B cell (primary cell): Measurements from ENCODE around the gene CENPP. TPM values are rescaled to one million over a fixed set of nuclear protein-coding genes. Genes with fewer than 3 reads are reported as not detected.

Source experiments
- ATAC-seq: fragments of 200-7000 bp; cut with Tn5 transposase; one replicate; pipeline ENCODE4 v1.10.0; 2021; ENCODE audit warnings: low read depth, mild to moderate bottlenecking, moderate number of reproducible peaks, moderate library complexity
- CTCF ChIA-PET: fragments of 350-600 bp; sonication (Branson Sonifier 250); formaldehyde crosslinking; loops from one replicate; lab custom pipeline; 2021; ENCODE audit warnings: antibody characterized with exemption, inconsistent platforms; lab: Charles Lee
- POLR2A ChIA-PET: fragments of 350-600 bp; sonication (Branson Sonifier 250); formaldehyde crosslinking; loops from one replicate; lab custom pipeline; 2021; ENCODE audit warnings: antibody characterized with exemption; lab: Charles Lee
- DNase-seq: peaks from one replicate; pipeline ENCODE4 v3.0.0; 2013
- H2AFZ ChIP-seq: 2 replicates; pipeline ENCODE4 v1.6.1; 2012; ENCODE audit warnings: mild to moderate bottlenecking, low read depth, low read length; ENCODE audit not compliant: insufficient read depth, poor library complexity, severe bottlenecking
- H3K27ac ChIP-seq, 2 donors: 1 replicate in 1 of 2; 2 replicates in 1 of 2; pipeline ENCODE4 v1.5.1; 2012 to 2013; ENCODE audit warnings: low read length in 2 of 2, mild to moderate bottlenecking in 2 of 2, moderate library complexity in 1 of 2
- H3K27me3 ChIP-seq, 4 experiments: fragments of 200-600 bp in 1 of 4; sonication (generic) in 1 of 4; replicated peaks in 1 of 4; 1 replicate in 2 of 4; 2 replicates in 2 of 4; pipeline versions ENCODE4 v1.6.1 to v1.7.0; 2013 to 2016; ENCODE audit warnings: low read length in 3 of 4, mild to moderate bottlenecking in 2 of 4, mixed read lengths in 1 of 4, moderate library complexity in 1 of 4; ENCODE audit not compliant: insufficient read depth in 4 of 4, control insufficient read depth in 3 of 4; ENCODE audit errors: control extremely low read depth in 1 of 4
- H3K36me3 ChIP-seq, 2 experiments: replicated peaks in 1 of 2; 1 replicate in 1 of 2; 2 replicates in 1 of 2; pipeline versions ENCODE4 v1.6.1 to v1.7.1; 2013; ENCODE audit warnings: low read length in 1 of 2; ENCODE audit not compliant: insufficient read depth in 2 of 2, control insufficient read depth in 1 of 2; ENCODE audit errors: control extremely low read depth in 1 of 2, extremely low read depth in 1 of 2
- H3K4me1 ChIP-seq, 2 donors: fragments of 200-600 bp in 1 of 2; sonication (generic) in 1 of 2; 1 replicate in 1 of 2; 2 replicates in 1 of 2; pipeline versions ENCODE4 v1.5.1 to v1.6.1; 2013 to 2017; ENCODE audit warnings: low read length in 2 of 2; ENCODE audit not compliant: control insufficient read depth in 2 of 2, insufficient read depth in 2 of 2
- H3K4me2 ChIP-seq: replicated peaks from 2 replicates; pipeline ENCODE3; 2012; ENCODE audit warnings: mild to moderate bottlenecking, low read depth, low read length; ENCODE audit not compliant: poor library complexity, severe bottlenecking
- H3K4me3 ChIP-seq, 5 experiments: fragments of 200-600 bp in 1 of 5; sonication (generic) in 1 of 5; 1 replicate in 3 of 5; 2 replicates in 2 of 5; pipeline versions ENCODE4 v1.5.1 to v1.7.0; 2011 to 2016; ENCODE audit warnings: low read length in 4 of 5, mild to moderate bottlenecking in 4 of 5, low read depth in 2 of 5, control low read depth in 1 of 5, moderate library complexity in 1 of 5; ENCODE audit not compliant: insufficient read depth in 1 of 5; ENCODE audit errors: control extremely low read depth in 1 of 5, extremely low read depth in 1 of 5
- H3K79me2 ChIP-seq: fragments of 200-600 bp; sonication (generic); one replicate; pipeline ENCODE4 v1.6.0; 2016; ENCODE audit warnings: low read length; ENCODE audit not compliant: control insufficient read depth, insufficient read depth
- H3K9ac ChIP-seq: fragments of 200-600 bp; sonication (generic); 2 replicates; pipeline ENCODE4 v1.6.1; 2017; ENCODE audit warnings: mild to moderate bottlenecking, low read length, moderate library complexity
- H3K9me3 ChIP-seq, 3 donors: one replicate each; pipeline versions ENCODE4 v1.6.1 to v1.7.1; 2013; ENCODE audit warnings: low read length in 2 of 3; ENCODE audit not compliant: control insufficient read depth in 2 of 3, insufficient read depth in 1 of 3; ENCODE audit errors: control extremely low read depth in 1 of 3
- H4K20me1 ChIP-seq: 2 replicates; pipeline ENCODE4 v1.6.0; 2012; ENCODE audit warnings: mild to moderate bottlenecking, low read length; ENCODE audit not compliant: insufficient read depth, control insufficient read depth, poor library complexity, severe bottlenecking
- H3K27ac Mint-ChIP-seq: one replicate; pipeline ENCODE4 v1.8.0; 2021; ENCODE audit warnings: mixed read lengths
- H3K27me3 Mint-ChIP-seq: one replicate; pipeline ENCODE4 v1.8.0; 2021; ENCODE audit warnings: mixed read lengths
- H3K4me1 Mint-ChIP-seq: one replicate; pipeline ENCODE4 v1.8.0; 2021; ENCODE audit warnings: mixed read lengths
- H3K4me3 Mint-ChIP-seq: one replicate; pipeline ENCODE4 v1.8.0; 2021; ENCODE audit warnings: mixed read lengths
- H3K9me3 Mint-ChIP-seq: one replicate; pipeline ENCODE4 v1.8.0; 2022; ENCODE audit warnings: mixed read lengths; ENCODE audit not compliant: insufficient read depth
- EZH2 ChIP-seq: IDR thresholded peaks from 2 replicates; pipeline ENCODE4 v1.6.1; 2012; ENCODE audit warnings: borderline replicate concordance, low read depth, mild to moderate bottlenecking, moderate library complexity, low read length; ENCODE audit not compliant: insufficient read depth, poor library complexity, severe bottlenecking
- WGBS: methylation state at CpG from one replicate; pipeline ENCODE4 v1.1.5; 2013; ENCODE audit warnings: missing lambda C conversion rate; ENCODE audit not compliant: insufficient coverage; 5-methylcytosine and 5-hydroxymethylcytosine counted together
- intact Hi-C: fragments of 100-400 bp; cut with micrococcal nuclease; formaldehyde crosslinking; loops from one replicate; pipeline ENCODE4 v1.10.0; 2022
- polyA plus RNA-seq: library from polyadenylated mRNA; depleted of rRNA; stranded (reverse); fragments of >200 nt; gene quantifications from 2 replicates; pipeline ENCODE4 v1.2.3, GENCODE V29; 2012
- total RNA-seq, 2 donors: library from RNA; stranded (reverse); fragments of 120-200 nt in 1 of 2; gene quantifications; 1 replicate in 1 of 2; 2 replicates in 1 of 2; pipeline versions ENCODE4 v1.2.3 to v1.2.4, GENCODE V29; 2013 to 2022
- TF ChIP-seq, protein P1 (sequence below): fragments of 200-600 bp; IDR thresholded peaks from one replicate; pipeline ENCODE4 v1.8.0; 2022; ENCODE audit warnings: antibody characterized with exemption, mild to moderate bottlenecking

The CENPP gene
- total and polyA plus RNA-seq, 2 donors (not counting 1 experiment from before 2014, with no cell fraction given): 1.4 to 6.2 TPM

DNA sequence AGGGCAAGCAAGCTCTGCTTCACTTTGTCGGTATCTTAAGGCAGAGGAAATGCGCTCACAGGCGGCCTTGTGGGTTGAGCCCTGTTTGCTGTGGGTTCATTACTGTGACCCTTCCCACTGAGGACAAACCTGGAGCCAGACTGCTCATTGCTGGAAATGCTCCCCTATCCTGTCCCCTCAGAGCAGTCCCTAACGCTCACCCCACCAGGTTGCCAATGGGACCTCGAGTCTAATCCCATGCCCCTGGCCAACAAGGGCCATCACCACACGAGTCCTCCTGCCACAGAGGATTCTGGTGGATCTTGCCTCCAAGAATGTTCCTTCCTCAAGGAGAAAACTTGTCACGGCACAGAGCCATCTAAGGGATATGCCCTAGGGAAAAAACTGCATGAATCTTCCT is 329.6 kb downstream of the CENPP start:
- Histone ChIP-seq H3K4me1 (peaks cover 0 to 12% of the 10 kb centered on the region in 2 donors), H3K79me2 (peaks cover 44% of the 10 kb centered on the region), H3K36me3 (peaks cover 0 to 47% of the 10 kb centered on the region in 2 experiments), H3K4me3 (no peak overlapping the region), H3K27ac (no peak overlapping the region), H4K20me1 (peaks cover 4% of the 10 kb centered on the region), H3K4me2 (no peak overlapping the region), H3K9ac (no peak overlapping the region), H3K27me3 (no peaks in the 10 kb centered on the region), H2AFZ (no peak overlapping the region), H3K9me3 (peaks cover 0 to 3% (median 0%) of the 10 kb centered on the region in 3 donors)
- Mint-ChIP-seq H3K27me3 (no peaks in the 10 kb centered on the region), H3K9me3 (no peaks in the 10 kb centered on the region), H3K27ac (no peak overlapping the region), H3K4me3 (no peak overlapping the region), H3K4me1 (peaks cover 12% of the 10 kb centered on the region)
- no peak for ATAC-seq
- intact Hi-C loops: no loop called here
- POLR2A ChIA-PET: no interaction called here
- CTCF ChIA-PET: no interaction called here
- DNase-seq: no peak
- WGBS: 98% methylated on average over 7 of the region's 7 CpGs
- TF ChIP-seq EZH2: no peak
- TF ChIP-seq, protein P1, sequence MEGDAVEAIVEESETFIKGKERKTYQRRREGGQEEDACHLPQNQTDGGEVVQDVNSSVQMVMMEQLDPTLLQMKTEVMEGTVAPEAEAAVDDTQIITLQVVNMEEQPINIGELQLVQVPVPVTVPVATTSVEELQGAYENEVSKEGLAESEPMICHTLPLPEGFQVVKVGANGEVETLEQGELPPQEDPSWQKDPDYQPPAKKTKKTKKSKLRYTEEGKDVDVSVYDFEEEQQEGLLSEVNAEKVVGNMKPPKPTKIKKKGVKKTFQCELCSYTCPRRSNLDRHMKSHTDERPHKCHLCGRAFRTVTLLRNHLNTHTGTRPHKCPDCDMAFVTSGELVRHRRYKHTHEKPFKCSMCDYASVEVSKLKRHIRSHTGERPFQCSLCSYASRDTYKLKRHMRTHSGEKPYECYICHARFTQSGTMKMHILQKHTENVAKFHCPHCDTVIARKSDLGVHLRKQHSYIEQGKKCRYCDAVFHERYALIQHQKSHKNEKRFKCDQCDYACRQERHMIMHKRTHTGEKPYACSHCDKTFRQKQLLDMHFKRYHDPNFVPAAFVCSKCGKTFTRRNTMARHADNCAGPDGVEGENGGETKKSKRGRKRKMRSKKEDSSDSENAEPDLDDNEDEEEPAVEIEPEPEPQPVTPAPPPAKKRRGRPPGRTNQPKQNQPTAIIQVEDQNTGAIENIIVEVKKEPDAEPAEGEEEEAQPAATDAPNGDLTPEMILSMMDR: no peak

DNA sequence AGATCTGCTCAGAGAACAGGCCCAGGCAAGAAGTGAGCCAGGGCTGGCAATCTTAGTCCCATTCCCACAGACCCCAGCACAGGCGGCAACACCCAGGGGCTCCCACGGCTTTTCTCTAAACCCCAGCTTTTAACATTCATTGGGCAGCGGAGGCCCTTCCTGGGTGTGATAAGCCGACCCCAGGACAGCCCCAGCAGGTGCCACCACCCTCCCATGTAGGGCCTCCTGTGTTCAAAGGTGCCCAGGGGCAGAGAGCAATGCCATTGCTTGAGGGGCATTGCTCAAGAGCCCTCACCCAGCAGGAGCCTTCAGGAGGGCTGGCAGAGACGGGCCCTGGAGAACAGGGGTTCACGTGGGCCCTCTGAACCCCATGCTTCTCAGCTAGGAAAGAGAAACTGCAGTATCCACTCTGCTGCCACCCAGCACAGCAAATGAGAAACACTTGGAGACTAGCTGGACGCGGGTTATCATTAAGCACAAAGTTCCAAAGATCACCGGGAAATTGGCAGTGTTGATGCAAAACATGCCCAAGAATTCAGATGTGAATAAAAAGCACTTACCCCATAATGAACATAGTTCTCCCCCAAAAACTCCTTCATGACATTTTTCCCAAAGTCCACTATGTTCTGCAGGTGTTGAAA is 330.3 kb downstream of the CENPP start:
- H3K4me2 ChIP-seq: no peak overlapping the region
- peaks cover 50% of the 10 kb centered on the region for H3K79me2 ChIP-seq
- H3K4me3 ChIP-seq: no peak overlapping the region
- ATAC-seq (no peak), DNase-seq (no peak)
- Mint-ChIP-seq H3K4me1 (peaks cover 12% of the 10 kb centered on the region), H3K27me3 (no peaks in the 10 kb centered on the region), H3K4me3 (no peak overlapping the region), H3K27ac (no peak overlapping the region), H3K9me3 (no peaks in the 10 kb centered on the region)
- H3K9ac ChIP-seq: no peak overlapping the region
- intact Hi-C loops: no loop called here
- H3K27ac ChIP-seq: no peak overlapping the region
- POLR2A ChIA-PET: no interaction called here
- peaks cover 0 to 12% of the 10 kb centered on the region in 2 donors for H3K4me1 ChIP-seq
- H3K36me3 ChIP-seq: peaks cover 0 to 40% of the 10 kb centered on the region in 2 experiments
- H3K9me3 ChIP-seq: peaks cover 0 to 3% (median 0%) of the 10 kb centered on the region in 3 donors
- H3K27me3 ChIP-seq: no peaks in the 10 kb centered on the region
- no peak overlapping the region for H2AFZ ChIP-seq
- 95% methylated on average over 9 of the region's 9 CpGs for WGBS
- H4K20me1 ChIP-seq: peaks cover 11% of the 10 kb centered on the region
- TF ChIP-seq, protein P1: no peak
- no peak for TF ChIP-seq EZH2
- CTCF ChIA-PET: no interaction called here
